Liver (tissue), 9 donors: ENCODE results near the gene KLHDC10. TPM values are rescaled to one million over a fixed set of nuclear protein-coding genes. Genes with fewer than 3 reads are reported as not detected.
"Not testable (repeated sequence)": the region's sequence is repeated elsewhere in the genome, so short reads cannot be mapped to it uniquely, and the experiment has no call there.

ENCODE experiments used
- DNase-seq: peaks from one replicate; pipeline ENCODE4 v3.0.0-alpha.2; 2017; ENCODE audit warnings: low spot score
- H3K27ac ChIP-seq, 2 donors: one replicate each; pipeline ENCODE4 v1.7.0; 2013; ENCODE audit warnings: inconsistent platforms in 2 of 2, low read length in 2 of 2, control low read depth in 1 of 2, low read depth in 1 of 2, mild to moderate bottlenecking in 1 of 2
- H3K27me3 ChIP-seq, 4 donors: one replicate each; pipeline versions ENCODE4 v1.6.1 to v1.7.0; 2013; ENCODE audit warnings: low read length in 3 of 4, inconsistent platforms in 1 of 4, mild to moderate bottlenecking in 1 of 4, moderate library complexity in 1 of 4; ENCODE audit not compliant: control insufficient read depth in 4 of 4, insufficient read depth in 4 of 4
- H3K36me3 ChIP-seq, 4 donors: one replicate each; pipeline versions ENCODE4 v1.6.1 to v1.7.0; 2013; ENCODE audit warnings: low read length in 3 of 4, mild to moderate bottlenecking in 3 of 4, low read depth in 1 of 4, moderate library complexity in 1 of 4; ENCODE audit not compliant: control insufficient read depth in 4 of 4, insufficient read depth in 3 of 4
- H3K4me1 ChIP-seq, 4 donors: one replicate each; pipeline versions ENCODE4 v1.6.1 to v1.7.0; 2013; ENCODE audit warnings: low read length in 3 of 4, mild to moderate bottlenecking in 3 of 4, moderate library complexity in 1 of 4; ENCODE audit not compliant: control insufficient read depth in 4 of 4, insufficient read depth in 4 of 4
- H3K4me3 ChIP-seq, 3 donors: one replicate each; pipeline versions ENCODE4 v1.6.1 to v1.7.0; 2013; ENCODE audit warnings: low read length in 3 of 3, control low read depth in 1 of 3, low read depth in 1 of 3, mild to moderate bottlenecking in 1 of 3
- H3K9ac ChIP-seq, 2 donors: one replicate each; pipeline ENCODE4 v1.7.0; 2013; ENCODE audit warnings: low read length in 2 of 2, mild to moderate bottlenecking in 2 of 2, moderate library complexity in 2 of 2, control low read depth in 1 of 2, low read depth in 1 of 2
- H3K9me3 ChIP-seq, 4 donors: one replicate each; pipeline versions ENCODE4 v1.6.1 to v1.7.0; 2013; ENCODE audit warnings: low read length in 3 of 4; ENCODE audit not compliant: control insufficient read depth in 4 of 4
- ATF3 ChIP-seq: IDR thresholded peaks from 2 replicates; pipeline ENCODE4 v1.6.1; 2016; ENCODE audit warnings: antibody characterized with exemption
- CTCF ChIP-seq: fragments of 150-350 bp; IDR thresholded peaks from 2 replicates; pipeline ENCODE4 v1.5.1; 2017; ENCODE audit warnings: improper control_type of control experiment, low read depth, low read length; ENCODE audit not compliant: missing input control
- EGR1 ChIP-seq, 2 donors: IDR thresholded peaks; 2 replicates each; pipeline ENCODE4 v1.6.1; 2016 to 2018; ENCODE audit warnings: antibody characterized with exemption in 2 of 2, low read depth in 2 of 2
- FOXA1 ChIP-seq: IDR thresholded peaks from 2 replicates; pipeline ENCODE4 v1.6.1; 2016; ENCODE audit warnings: antibody characterized with exemption
- FOXA2 ChIP-seq: IDR thresholded peaks from 2 replicates; pipeline ENCODE4 v1.6.1; 2016; ENCODE audit warnings: antibody characterized with exemption
- GABPA ChIP-seq, 2 donors: IDR thresholded peaks in 1 of 2; conservative IDR thresholded peaks in 1 of 2; 2 replicates each; pipeline ENCODE4 v1.6.1; 2016; ENCODE audit warnings: antibody characterized with exemption in 2 of 2, mild to moderate bottlenecking in 1 of 2, moderate library complexity in 1 of 2
- HNF4A ChIP-seq, 2 donors: conservative IDR thresholded peaks; 2 replicates each; pipeline ENCODE4 v1.6.1; 2016; ENCODE audit warnings: antibody characterized with exemption in 2 of 2, mild to moderate bottlenecking in 2 of 2
- HNF4G ChIP-seq: IDR thresholded peaks from 2 replicates; pipeline ENCODE4 v1.6.1; 2016; ENCODE audit warnings: antibody characterized with exemption
- JUND ChIP-seq, 2 donors: IDR thresholded peaks; 2 replicates each; pipeline ENCODE4 v1.6.1; 2016; ENCODE audit warnings: antibody characterized with exemption in 2 of 2
- MAX ChIP-seq: IDR thresholded peaks from 2 replicates; pipeline ENCODE4 v1.6.1; 2016; ENCODE audit warnings: antibody characterized with exemption
- NR2F2 ChIP-seq: IDR thresholded peaks from 2 replicates; pipeline ENCODE4 v1.6.1; 2016; ENCODE audit warnings: antibody characterized with exemption
- RAD21 ChIP-seq, 2 donors: IDR thresholded peaks; 2 replicates each; pipeline ENCODE4 v1.6.1; 2016; ENCODE audit warnings: antibody characterized with exemption in 2 of 2, mild to moderate bottlenecking in 2 of 2
- REST ChIP-seq: IDR thresholded peaks from 2 replicates; pipeline ENCODE4 v1.6.1; 2016; ENCODE audit warnings: antibody characterized with exemption, mild to moderate bottlenecking
- RXRA ChIP-seq, 2 donors: IDR thresholded peaks; 2 replicates each; pipeline ENCODE4 v1.6.1; 2017 to 2018; ENCODE audit warnings: antibody characterized with exemption in 2 of 2, mild to moderate bottlenecking in 1 of 2
- SP1 ChIP-seq: IDR thresholded peaks from 2 replicates; pipeline ENCODE4 v1.6.1; 2018; ENCODE audit warnings: antibody characterized with exemption, mild to moderate bottlenecking
- TAF1 ChIP-seq: conservative IDR thresholded peaks from 2 replicates; pipeline ENCODE4 v1.6.1; 2016; ENCODE audit warnings: antibody characterized with exemption, mild to moderate bottlenecking
- YY1 ChIP-seq: IDR thresholded peaks from 2 replicates; pipeline ENCODE4 v1.6.1; 2016; ENCODE audit warnings: antibody characterized with exemption, mild to moderate bottlenecking
- ZBTB33 ChIP-seq: IDR thresholded peaks from 2 replicates; pipeline ENCODE4 v1.6.1; 2016; ENCODE audit warnings: antibody characterized with exemption
- WGBS: extraction: QIAGEN DNeasy Blood & Tissue Kit; methylation state at CpG from one replicate; pipeline ENCODE4 v1.1.7; 2013; 5-methylcytosine and 5-hydroxymethylcytosine counted together
- polyA plus RNA-seq, 2 donors: library from polyadenylated mRNA; stranded (reverse) in 1 of 2; unstranded in 1 of 2; fragments of 200-250 nt in 1 of 2; fragments of >200 nt in 1 of 2; fragmentation: Nextera tagmentation in 1 of 2; extraction: Ambion mirVana in 1 of 2; gene quantifications; one replicate each; pipeline versions ENCODE4 v1.2.1 to v1.2.3, GENCODE V29; 2013 to 2015
- total RNA-seq, 2 donors: library from RNA; depleted of rRNA; stranded (reverse); fragments of >200 nt; gene quantifications; one replicate each; pipeline ENCODE4 v1.2.3, GENCODE V29; 2014
- donor health status: healthy.
- donor health status: healthy.
- donor health status: healthy.
- donor health status: healthy.
- donor health status: healthy.

Gene KLHDC10
- total and polyA plus RNA-seq, 4 donors: 10.8 to 31.2 (median 17.4) TPM

- WGBS: 83% methylated on average over 3 of the region's 3 CpGs
These were observed 9.6 kb downstream of the KLHDC10 start for GRCh38 chr7:130079846-130080394.

GRCh38 chr7:130083497-130083896 lies 13.2 kb downstream of the KLHDC10 start:
- not testable (repeated sequence) for H3K9me3 ChIP-seq, H3K27me3 ChIP-seq, H3K4me1 ChIP-seq, H3K36me3 ChIP-seq, DNase-seq, H3K9ac ChIP-seq, H3K4me3 ChIP-seq, H3K27ac ChIP-seq
- 80% methylated on average over 4 of the region's 4 CpGs for WGBS

More at GRCh38 chr7:130079846-130080394, 9.6 kb downstream of the KLHDC10 start:
- peaks cover 0 to 6% (median 0%) of the 10 kb centered on the region in 4 donors for H3K36me3 ChIP-seq
- no peak overlapping the region for H3K4me3 ChIP-seq
- DNase-seq: no peak
- peaks cover 3 to 15% (median 6%) of the 10 kb centered on the region in 4 donors for H3K4me1 ChIP-seq
- H3K27ac ChIP-seq: no peak overlapping the region
- H3K9me3 ChIP-seq: no peaks in the 10 kb centered on the region
- no peaks in the 10 kb centered on the region for H3K27me3 ChIP-seq
- H3K9ac ChIP-seq: no peak overlapping the region
- TF ChIP-seq JUND (IDR thresholded peaks at IDR 0.05) (no peak), EGR1 (IDR thresholded peaks at IDR 0.05; ENCODE audit: low read depth in 2 of 2) (no peak), HNF4G (no peak), NR2F2 (no peak), MAX (no peak), FOXA1 (no peak), GABPA (IDR thresholded peaks at IDR 0.05 in 1 of 2, conservative IDR thresholded peaks at IDR 0.05 in 1 of 2) (no peak), FOXA2 (no peak), ATF3 (no peak), RXRA (IDR thresholded peaks at IDR 0.05) (no peak), SP1 (no peak), RAD21 (IDR thresholded peaks at IDR 0.05) (no peak), ZBTB33 (no peak), CTCF (no peak), YY1 (no peak), HNF4A (conservative IDR thresholded peaks at IDR 0.05) (no peak), REST (no peak), TAF1 (no peak)
